Loucy (cell line): Measurements from ENCODE around the gene AGK.

Experiments used
- H2AFZ ChIP-seq: fragments of 200-600 bp; sonication (generic); 2 replicates; pipeline ENCODE4 v1.6.0; 2016; ENCODE audit warnings: antibody characterized with exemption, mild to moderate bottlenecking, low read length, moderate library complexity
- H3F3A ChIP-seq: fragments of 200-600 bp; 2 replicates; pipeline ENCODE4 v1.6.0; 2016; ENCODE audit warnings: antibody characterized with exemption, low read depth, mild to moderate bottlenecking
- H3K27me3 ChIP-seq: fragments of 200-600 bp; sonication (generic); 2 replicates; pipeline ENCODE4 v1.6.1; 2014; ENCODE audit warnings: low read length, mild to moderate bottlenecking; ENCODE audit not compliant: insufficient read depth, poor library complexity, severe bottlenecking
- H3K36me3 ChIP-seq: fragments of 200-600 bp; sonication (generic); 2 replicates; pipeline ENCODE4 v1.6.1; 2016; ENCODE audit warnings: low read length; ENCODE audit not compliant: insufficient read depth
- H3K4me1 ChIP-seq: fragments of 200-600 bp; sonication (generic); 2 replicates; pipeline ENCODE4 v1.5.1; 2014; ENCODE audit warnings: low read length, mild to moderate bottlenecking; ENCODE audit not compliant: insufficient read depth, poor library complexity, severe bottlenecking
- H3K4me2 ChIP-seq: fragments of 200-600 bp; sonication (generic); 2 replicates; pipeline ENCODE4 v1.6.0; 2014; ENCODE audit warnings: antibody characterized with exemption, low read length, low read depth, mild to moderate bottlenecking; ENCODE audit not compliant: poor library complexity, severe bottlenecking
- H3K4me3 ChIP-seq: fragments of 200-600 bp; sonication (generic); 2 replicates; pipeline ENCODE4 v1.5.1; 2014; ENCODE audit warnings: low read length, mild to moderate bottlenecking, mixed read lengths; ENCODE audit not compliant: poor library complexity, severe bottlenecking
- H3K79me2 ChIP-seq: fragments of 200-600 bp; sonication (generic); 2 replicates; pipeline ENCODE4 v1.6.1; 2014; ENCODE audit warnings: low read length; ENCODE audit not compliant: insufficient read depth
- H3K9ac ChIP-seq: fragments of 200-600 bp; sonication (generic); 2 replicates; pipeline ENCODE4 v1.6.0; 2014; ENCODE audit warnings: mild to moderate bottlenecking, low read depth, low read length, moderate library complexity; ENCODE audit not compliant: poor library complexity, severe bottlenecking
- H3K9me2 ChIP-seq: fragments of 200-600 bp; sonication (generic); replicated peaks from 2 replicates; pipeline ENCODE4 v1.6.1; 2016; ENCODE audit warnings: low read depth, low read length, mixed read lengths
- H3K9me3 ChIP-seq: fragments of 200-600 bp; sonication (generic); 2 replicates; pipeline ENCODE4 v1.6.1; 2014; ENCODE audit warnings: mild to moderate bottlenecking, antibody characterized with exemption, low read length, low read depth; ENCODE audit not compliant: insufficient read depth
- H4K20me1 ChIP-seq: fragments of 200-600 bp; sonication (generic); 2 replicates; pipeline ENCODE4 v1.6.0; 2014; ENCODE audit warnings: antibody characterized with exemption, low read length, mild to moderate bottlenecking; ENCODE audit not compliant: insufficient read depth, poor library complexity, severe bottlenecking
- CTCF ChIP-seq: fragments of 200-600 bp; sonication (generic); conservative IDR thresholded peaks from 2 replicates; pipeline ENCODE4 v1.5.1; 2014; ENCODE audit warnings: mild to moderate bottlenecking, antibody characterized with exemption, low read length
- EZH2phosphoT487 ChIP-seq: fragments of 200-600 bp; IDR thresholded peaks from 2 replicates; pipeline ENCODE4 v1.6.1; 2018; ENCODE audit warnings: antibody characterized with exemption, mild to moderate bottlenecking, moderate library complexity, borderline replicate concordance

Gene AGK

GRCh38 chr7:141541375-141541774 lies 9.8 kb upstream of the AGK start:
- Histone ChIP-seq H3K4me2 (no peak overlapping the region), H4K20me1 (no peaks in the 10 kb centered on the region), H3F3A (no peaks in the 10 kb centered on the region), H3K9me3 (no peaks in the 10 kb centered on the region), H3K27me3 (no peaks in the 10 kb centered on the region), H3K9me2 (no peaks in the 10 kb centered on the region), H2AFZ (no peak overlapping the region), H3K9ac (no peak overlapping the region), H3K4me1 (no peaks in the 10 kb centered on the region), H3K4me3 (no peak overlapping the region), H3K79me2 (no peaks in the 10 kb centered on the region), H3K36me3 (no peaks in the 10 kb centered on the region)
- TF ChIP-seq EZH2phosphoT487 (no peak), CTCF (no peak)

DNA sequence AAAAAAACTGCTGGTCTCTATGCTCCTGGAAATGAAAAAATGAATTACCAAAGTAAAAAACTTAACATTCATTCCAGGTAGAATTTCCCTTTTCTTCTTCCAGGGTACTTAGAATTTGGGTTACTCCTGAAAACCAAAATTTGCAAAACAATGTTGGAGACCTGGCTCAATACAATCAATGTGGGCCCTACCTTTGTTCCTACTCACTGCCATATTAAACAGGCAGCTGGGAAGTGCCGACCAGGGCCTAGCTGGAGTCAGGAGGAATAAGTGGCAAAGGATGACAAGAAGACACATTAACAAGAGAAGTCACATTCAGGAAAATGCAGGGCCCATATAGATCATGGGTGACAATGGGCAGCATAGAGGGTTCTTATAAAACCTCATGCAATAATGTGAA lies 6.4 kb upstream of the AGK start:
- Histone ChIP-seq H3K36me3 (no peaks in the 10 kb centered on the region), H3F3A (no peaks in the 10 kb centered on the region), H3K9me2 (no peaks in the 10 kb centered on the region), H3K9ac (no peak overlapping the region), H2AFZ (no peak overlapping the region), H3K79me2 (no peaks in the 10 kb centered on the region), H3K27me3 (no peaks in the 10 kb centered on the region), H4K20me1 (no peaks in the 10 kb centered on the region), H3K9me3 (no peaks in the 10 kb centered on the region), H3K4me2 (no peak overlapping the region), H3K4me3 (no peak overlapping the region), H3K4me1 (no peaks in the 10 kb centered on the region)
- TF ChIP-seq CTCF: no peak
- no peak for TF ChIP-seq EZH2phosphoT487

DNA sequence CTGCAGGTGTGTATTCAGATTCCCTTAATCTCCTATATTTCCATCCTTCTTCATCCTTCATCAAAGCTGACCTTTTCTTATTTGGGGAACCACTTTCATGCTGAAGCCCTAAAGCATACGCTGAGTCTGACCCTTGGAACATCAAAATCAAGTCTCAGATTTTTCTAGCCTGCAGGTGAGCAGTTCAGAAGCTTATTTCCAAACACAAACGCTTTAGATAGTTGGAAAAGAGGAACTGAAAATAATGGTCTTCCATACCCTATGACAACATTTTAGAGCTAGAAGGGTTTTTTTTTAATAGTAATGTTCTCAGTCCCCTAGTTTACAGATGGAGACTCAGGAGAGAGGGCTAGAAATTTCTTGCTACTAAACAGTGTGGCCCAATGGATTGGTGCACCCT lies 1.6 kb upstream of the AGK start:
- Histone ChIP-seq H3K79me2 (peaks cover 15% of the 10 kb centered on the region), H3K36me3 (no peaks in the 10 kb centered on the region), H4K20me1 (no peaks in the 10 kb centered on the region), H2AFZ (no peak overlapping the region), H3K9me3 (no peaks in the 10 kb centered on the region), H3K9me2 (no peaks in the 10 kb centered on the region), H3K4me3 (no peak overlapping the region), H3K27me3 (no peaks in the 10 kb centered on the region), H3K4me1 (peaks cover 23% of the 10 kb centered on the region), H3K4me2 (no peak overlapping the region), H3K9ac (no peak overlapping the region), H3F3A (no peaks in the 10 kb centered on the region)
- TF ChIP-seq EZH2phosphoT487: no peak
- TF ChIP-seq CTCF: no peak
